HL-60/S4 (cell line): Measurements from ENCODE around the gene JAKMIP1.

ENCODE experiments used
- in situ Hi-C: fragments of 300-500 bp; cut with MboI; formaldehyde crosslinking; loops from 2 replicates; pipeline ENCODE4 v1.14.3; 2022; ENCODE audit warnings: low sequenced_read_pairs

The JAKMIP1 gene

GRCh38 chr4:6105311-6105911 is 94.9 kb downstream of the JAKMIP1 start:
- in situ Hi-C loops = no loop called here

- in situ Hi-C loops = no loop called here
These were observed 95.7 kb downstream of the JAKMIP1 start for GRCh38 chr4:6104541-6105130.

DNA sequence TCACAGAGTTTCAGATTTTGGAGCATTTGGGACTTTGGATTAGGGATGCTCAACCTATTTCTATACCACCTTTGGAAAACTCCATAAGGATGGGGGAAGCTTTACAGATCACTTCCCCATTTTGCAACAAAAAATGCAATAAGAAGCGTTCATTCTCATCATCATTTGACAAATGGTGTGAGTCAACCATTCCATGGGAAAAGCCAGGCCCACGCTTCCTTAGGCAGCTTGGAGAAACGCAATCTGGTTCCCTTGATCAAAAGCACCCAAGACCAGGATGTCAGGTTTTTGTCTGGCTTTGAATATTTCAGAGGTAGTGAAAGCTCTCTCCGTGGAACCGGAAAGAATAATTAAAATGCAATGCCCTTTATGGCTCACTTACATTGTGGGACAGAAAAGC is 102.8 kb downstream of the JAKMIP1 start:
- in situ Hi-C loops = no loop called here

DNA sequence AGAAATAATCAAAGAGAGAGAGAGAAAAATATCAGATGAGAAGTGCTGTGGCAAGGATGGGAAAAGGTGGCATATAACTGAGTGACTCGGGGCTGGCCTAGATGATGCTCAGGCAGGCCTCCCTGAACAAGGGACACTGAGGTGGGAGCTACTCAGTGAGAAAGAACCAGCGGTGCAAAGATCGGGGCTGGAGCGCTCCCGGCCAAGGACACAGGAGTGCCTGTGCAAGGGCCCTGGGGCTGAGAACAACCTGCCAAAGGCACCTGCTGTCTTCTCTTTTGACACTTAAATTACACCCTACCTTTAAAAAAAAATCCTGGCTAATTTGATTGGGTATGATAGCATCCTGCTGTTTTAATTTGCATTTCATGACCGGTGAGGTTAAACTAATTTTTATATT is 104.5 kb downstream of the JAKMIP1 start:
- in situ Hi-C loops = no loop called here

DNA sequence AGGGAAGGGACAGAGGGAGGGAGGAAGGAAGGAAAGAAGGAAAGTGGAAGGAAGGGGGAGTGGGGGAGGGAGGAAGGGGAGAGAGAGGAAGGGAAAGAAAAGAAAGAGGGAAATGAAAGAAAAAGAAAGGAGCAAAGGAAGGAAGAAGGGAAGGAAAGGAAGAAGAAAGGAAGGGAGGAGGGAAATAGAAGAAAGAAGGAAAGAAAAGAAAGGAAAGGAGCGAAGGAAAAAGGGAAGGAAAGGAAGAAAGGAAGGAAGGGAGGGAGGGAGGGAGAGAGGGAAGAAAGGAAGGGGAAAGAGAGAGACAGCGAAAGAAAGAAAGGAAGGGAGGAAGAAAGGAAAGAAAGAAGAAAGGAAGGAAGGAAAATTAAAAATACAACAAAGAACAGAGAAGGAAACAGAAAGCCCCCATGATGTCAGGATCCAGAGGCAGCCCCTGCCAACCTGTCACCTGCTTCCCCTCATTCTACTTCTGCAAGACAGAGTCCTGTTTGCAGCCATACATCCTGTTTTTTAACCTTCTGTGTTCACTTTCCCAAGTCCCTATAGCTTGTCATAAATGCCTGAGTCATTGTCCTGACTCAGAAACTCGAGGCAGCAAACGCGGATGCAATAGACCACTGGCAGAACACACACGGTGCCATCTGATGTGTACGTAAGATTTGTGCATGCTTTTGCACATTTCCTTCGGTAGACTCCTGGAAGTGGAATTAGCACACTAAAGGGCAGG is 105.2 kb downstream of the JAKMIP1 start:
- in situ Hi-C loops = no loop called here

- in situ Hi-C loops = no loop called here
These were observed 106.7 kb downstream of the JAKMIP1 start for GRCh38 chr4:6093671-6094070.

DNA sequence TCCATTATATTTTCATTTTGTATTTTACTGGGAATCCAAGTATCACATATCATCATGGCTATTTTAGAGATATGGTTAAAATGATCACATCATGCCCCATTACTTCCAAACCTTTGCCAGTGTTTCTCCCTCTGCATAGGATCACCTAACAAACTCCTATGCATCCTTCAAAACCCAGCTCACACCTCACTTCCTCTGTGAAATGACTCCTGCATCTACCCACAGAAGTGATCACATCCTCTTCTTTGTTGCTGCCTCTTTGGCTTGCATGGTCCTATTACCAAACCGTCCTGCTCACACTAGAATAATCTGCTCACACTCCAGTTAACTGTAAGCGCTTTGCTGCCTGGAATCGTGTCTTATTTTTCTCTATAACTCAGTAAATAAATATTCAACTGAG is 107.4 kb downstream of the JAKMIP1 start:
- in situ Hi-C loops = no loop called here

DNA sequence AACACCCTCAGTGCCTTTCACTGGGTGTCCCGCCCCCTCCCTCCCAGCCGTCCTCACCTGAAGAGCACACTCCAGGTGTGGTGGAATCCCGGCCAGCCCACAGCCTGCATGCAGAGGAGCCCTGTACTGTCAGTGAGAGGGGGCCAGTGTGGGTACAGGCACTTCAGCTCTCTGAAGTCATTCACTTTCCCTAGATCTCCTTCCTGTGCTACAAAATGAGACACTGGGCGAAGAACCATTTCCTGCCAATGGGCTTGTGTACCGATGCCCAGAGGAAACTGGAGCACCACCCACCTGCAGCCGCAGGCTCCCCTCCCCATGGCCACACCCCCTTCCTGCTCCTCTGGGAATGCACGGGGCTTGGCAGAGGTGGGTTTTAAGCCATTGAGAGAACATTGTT is 108.2 kb downstream of the JAKMIP1 start:
- in situ Hi-C loops = no loop called here

GRCh38 chr4:6090931-6091330 is 109.4 kb downstream of the JAKMIP1 start:
- in situ Hi-C loops = no loop called here

DNA sequence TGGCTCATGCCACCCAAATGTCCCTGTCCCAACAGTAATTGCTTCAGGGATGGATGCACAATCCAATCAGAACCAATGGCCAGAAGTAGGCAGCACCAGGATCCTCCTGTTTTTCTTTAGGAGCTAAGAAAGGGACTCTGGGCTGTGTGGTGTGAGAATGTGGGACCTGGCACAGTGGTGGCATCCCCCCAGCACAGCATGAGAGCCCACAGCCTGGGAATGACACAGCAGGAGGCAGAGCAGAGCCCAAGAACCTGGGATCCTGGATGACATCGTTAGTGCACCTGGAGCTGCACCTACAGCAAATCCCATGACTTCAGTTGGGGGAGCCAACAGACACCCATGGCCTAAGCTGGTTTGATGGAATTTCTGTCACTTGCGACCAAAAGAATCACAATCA is 111.4 kb downstream of the JAKMIP1 start:
- in situ Hi-C loops = no loop called here

GRCh38 chr4:6087669-6088341 is 112.5 kb downstream of the JAKMIP1 start:
- in situ Hi-C loops = no loop called here

- in situ Hi-C loops = no loop called here
These were observed 113.5 kb downstream of the JAKMIP1 start for GRCh38 chr4:6086846-6087245.

DNA sequence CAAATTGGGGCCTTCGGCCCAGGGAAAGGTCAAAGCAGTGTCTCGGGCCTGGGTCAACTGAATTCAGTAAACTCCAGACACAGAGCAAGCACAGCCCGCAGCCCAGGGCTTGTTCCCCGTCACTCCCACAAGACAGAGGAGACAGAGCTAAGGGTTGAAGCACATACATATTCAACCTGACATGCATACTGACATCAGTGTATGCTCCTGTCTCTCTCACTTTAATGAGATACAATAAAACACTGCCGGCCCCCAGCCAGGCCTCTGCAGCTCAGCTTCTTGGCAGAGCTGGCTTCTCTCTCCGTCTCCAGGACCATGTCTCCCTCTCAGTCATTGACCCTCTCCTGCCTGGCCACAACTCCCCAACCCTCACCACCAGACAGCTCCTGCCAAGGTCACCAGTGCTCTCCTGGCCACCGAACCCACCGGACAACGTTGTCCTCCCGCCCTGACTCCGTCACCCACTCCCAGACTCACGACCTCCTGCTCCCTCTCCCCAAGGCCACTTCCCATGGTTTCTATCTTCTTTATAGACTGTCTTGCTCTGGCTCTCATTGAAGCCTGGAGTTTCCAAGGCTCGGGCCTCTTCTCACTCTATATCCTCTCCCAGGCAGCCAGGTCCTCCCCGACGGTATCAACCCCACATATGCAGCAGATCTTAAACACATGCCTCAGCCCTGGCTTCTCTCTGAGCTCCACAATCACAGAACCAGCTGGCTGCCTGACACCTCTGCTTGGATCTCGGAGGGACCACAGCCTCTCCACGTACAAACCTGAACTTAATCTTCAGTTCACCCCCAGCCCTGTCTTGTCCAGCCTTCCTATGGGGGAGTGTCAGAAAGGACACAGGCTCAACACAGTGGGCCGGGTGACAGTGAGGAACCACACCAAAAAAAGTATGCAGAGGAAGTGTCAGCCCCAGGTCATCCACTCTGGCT is 114.4 kb downstream of the JAKMIP1 start:
- in situ Hi-C loops = no loop called here

- in situ Hi-C loops = no loop called here
These were observed 115.2 kb downstream of the JAKMIP1 start for GRCh38 chr4:6085028-6085690.

DNA sequence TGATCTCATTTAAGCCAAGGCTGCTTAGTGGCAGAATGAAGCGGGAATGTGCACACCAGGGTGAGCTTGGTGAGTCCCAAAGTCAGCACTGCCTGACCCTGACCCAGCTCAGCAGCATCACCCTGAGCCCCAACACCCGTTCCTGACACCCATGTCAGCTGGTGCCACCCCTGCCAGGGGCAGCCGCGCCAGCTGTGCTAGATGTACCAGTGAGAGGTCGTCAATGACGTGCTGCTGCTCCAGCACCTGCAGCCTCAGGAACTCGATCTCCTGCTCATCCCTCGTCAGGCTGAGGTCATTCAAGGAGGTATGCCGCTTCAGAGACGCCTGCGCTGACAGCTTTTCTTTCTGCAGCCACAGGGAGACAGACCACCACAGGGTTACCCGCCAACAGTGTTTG is 120.4 kb downstream of the JAKMIP1 start:
- in situ Hi-C loops = no loop called here

GRCh38 chr4:6078560-6078959 is 121.8 kb downstream of the JAKMIP1 start:
- in situ Hi-C loops = no loop called here

DNA sequence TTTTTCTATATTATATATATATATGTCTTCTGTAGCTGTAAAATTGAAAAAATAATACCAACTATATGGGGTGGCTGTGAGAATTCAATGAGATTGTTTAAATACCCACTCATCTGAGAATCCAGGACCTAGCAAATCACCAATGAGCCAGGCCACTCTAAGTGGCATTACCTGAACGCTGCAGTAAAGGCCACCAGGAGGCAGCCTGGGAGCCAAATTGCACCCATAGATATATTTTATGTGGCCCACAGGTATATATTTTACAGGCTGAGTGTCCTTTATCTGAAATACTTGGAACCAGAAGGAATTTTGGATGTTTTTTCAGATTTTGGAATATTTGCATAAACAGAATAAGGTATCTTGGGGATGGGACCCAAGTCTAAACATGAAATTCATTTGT is 124.0 kb downstream of the JAKMIP1 start:
- in situ Hi-C loops = no loop called here

DNA sequence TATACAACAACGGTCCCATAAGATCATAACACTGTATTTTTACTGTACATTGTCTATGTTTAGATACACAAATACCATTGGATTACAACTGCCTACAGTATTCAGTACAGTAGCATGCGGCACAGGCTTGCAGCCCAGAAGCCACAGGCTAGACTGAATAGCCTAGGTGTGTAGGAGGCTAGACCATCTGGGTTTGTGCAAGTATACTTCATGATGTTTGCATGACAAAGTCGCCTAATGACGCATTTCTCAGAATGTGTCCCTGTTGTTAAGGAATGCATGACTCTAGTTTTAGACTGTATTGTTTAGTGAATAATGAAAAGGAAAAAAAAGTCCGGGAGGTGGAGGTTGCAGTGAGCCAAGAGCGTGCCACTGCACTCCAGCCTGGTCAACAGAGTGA is 125.6 kb downstream of the JAKMIP1 start:
- in situ Hi-C loops = no loop called here

DNA sequence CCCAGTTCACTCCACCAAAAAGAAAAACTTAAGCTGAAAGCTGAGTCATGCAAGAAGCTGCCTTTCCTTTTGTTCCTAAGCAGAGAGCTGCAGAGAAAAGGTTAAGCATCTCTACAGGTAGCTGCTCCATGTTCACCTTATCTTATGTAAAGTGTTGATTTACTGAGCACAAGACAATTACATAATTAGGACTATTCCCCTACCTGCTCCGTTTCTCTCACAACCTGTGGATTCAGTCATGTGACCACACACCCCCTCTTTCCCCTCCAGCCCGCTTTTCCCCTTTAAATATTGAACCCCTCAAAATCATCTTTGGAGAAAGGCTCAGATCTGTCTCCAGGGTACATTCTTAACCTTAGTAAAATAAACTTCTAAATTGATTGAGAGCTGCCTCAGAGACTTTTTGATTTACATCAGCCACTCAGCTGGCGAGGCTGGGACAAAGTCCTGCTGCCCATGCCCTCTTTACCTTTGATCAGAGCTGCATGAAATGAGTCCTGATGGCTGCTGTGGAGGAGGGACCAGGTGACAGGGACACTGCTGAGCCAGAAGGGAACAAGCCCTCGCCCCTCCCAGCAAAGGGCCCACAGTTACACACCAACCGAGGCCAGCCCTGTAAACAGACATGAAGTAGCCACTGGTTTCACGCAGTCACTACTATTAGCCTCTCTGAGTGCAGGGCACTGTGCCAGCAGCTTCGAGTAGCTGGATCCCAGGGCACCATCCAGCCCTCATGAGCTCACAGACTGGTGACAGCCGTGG is 128.2 kb downstream of the JAKMIP1 start:
- in situ Hi-C loops = no loop called here
